GM12872 (cell line): ENCODE results near the gene SYN1.

Experiments used
- CTCF ChIP-seq: IDR thresholded peaks from 3 replicates; pipeline ENCODE4 v1.5.1; 2011; ENCODE audit warnings: low read depth, mild to moderate bottlenecking, low read length, moderate library complexity; ENCODE audit not compliant: insufficient read depth

Gene SYN1

DNA sequence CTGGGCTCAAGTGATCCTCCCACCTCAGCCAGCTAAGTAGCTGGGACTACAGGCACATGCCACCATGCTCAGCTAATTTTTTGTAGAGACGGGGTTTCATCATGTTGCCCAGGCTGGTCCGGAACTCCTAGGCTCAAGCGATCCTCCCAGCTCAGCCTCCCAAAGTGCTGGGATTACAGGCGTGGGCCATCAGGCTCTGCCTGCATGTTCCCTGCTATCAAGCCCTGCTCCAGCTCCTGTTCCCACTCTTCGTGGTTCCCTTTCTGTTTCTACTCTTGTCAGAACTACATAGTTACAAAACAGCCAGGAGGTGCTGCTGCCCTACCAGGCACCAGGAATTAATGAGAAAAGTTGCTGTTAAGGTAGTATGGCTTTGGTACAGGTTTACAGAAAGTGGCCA, 28.7 kb downstream of the SYN1 start:
- no peak for TF ChIP-seq CTCF

DNA sequence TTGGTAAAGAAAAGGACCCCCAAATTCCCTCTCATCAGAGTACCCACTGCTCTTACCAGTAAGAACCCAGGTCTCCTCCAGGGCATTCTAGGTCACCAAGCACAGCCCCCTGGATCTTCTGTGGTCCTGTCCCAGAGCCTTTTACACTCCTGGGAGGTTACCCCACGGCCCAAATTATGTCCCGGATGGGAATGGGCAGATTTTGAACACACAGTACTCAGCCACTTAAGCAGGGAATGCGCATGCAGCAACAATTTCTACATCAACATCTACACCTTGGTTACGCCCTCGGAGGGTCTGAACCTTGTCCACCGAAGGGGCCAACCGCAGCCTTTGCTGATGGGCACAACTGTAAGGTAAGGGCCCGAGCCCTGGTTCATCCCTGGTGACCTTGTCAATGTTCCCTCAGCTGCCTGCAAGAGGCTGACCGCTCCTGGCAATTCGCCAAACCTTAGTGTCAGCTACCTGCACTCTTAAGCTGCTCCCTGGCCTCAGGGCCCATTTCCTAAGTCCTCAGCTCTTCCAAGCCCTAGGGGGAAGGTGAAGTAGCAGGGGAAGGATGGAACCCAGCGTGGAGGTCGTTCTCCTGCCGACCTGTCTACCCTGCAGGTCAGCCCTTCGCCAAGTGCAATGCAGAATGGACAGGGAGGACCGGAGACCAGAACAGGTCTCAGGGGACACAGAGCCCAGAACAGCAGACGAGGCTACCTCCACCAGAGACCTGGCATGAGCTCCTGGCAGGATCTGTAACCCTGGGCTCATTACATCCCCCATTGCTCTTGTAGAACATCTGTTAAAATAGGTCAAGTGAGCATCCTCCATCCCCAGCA, 31.5 kb downstream of the SYN1 start:
- TF ChIP-seq CTCF: no peak

DNA sequence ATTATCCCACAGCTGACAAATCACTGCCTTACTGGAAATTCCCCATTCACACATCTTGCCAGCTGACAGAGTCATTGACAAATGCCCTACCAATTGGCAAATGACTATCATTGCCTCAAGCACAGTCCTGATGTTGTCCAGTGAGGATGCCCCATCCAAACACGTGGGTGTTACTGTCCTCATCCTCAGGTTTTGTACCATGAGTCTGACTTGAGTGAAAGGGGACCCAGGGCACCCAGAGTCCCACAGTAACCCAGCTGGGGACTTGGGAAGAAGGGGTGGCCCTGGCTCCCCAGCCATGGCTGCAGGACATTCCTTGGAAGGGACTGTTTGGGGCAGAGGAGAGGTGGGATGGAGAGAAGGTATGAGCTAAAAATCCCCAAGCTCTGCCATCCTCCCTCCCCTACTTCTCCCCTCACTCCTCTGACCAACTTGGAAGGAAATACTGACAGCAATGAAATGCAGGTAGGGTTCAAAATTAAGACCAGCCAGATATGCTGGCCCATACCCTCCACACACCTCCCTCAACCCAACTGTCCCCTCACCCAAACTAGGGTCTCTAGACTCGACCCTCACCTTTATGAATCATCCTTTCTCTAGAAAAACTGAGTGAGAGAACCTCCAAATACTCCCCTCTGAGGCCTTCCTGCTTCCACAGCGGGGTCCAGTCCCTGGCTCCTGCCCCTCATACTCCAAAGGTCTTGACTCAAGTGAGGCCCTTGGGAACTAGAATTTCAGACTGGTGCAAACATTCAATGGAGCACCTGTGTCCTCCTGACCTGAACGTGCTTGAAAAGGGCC, 32.4 kb downstream of the SYN1 start:
- TF ChIP-seq CTCF: no peak

DNA sequence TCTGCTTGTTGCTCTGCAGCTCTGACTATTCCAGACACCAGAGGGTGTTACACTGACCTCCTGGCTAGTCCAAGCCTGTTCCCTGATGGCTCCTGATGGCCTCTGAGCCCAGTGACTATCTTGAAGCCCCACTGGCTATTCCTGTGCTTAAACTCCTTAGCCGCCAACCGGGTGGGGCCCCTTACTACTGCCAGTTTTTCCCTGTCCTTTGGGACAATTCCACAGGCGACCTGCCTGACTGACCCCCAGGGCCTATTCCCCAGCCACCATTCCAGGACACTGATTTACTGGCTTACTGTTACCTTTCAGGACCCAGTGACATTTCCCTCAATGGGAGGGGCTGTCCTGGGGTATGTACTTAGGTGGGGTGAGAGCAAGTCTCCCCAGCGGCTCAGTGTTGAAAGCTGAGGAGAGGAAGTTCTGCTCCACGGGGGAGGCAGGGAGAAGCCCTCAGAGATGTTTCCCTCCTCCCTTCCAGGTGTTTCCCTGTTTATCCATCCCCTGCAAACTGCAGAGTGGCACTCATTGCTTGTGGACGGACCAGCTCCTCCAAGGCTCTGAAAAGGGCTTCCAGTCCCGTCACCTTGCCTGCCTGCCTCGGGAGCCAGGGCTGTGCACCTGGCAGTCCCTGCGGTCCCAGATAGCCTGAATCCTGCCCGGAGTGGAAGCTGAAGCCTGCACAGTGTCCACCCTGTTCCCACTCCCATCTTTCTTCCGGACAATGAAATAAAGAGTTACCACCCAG, 33.4 kb downstream of the SYN1 start:
- TF ChIP-seq CTCF: no peak

GRCh38 chrX:47585273-47585672, 34.4 kb downstream of the SYN1 start:
- TF ChIP-seq CTCF: no peak

GRCh38 chrX:47584714-47585113, 34.9 kb downstream of the SYN1 start:
- TF ChIP-seq CTCF: no peak
